Glutamatergic neuron (in vitro differentiated cells): Measurements from ENCODE around the gene WDR45B. TPM values are rescaled to one million over a fixed set of nuclear protein-coding genes. Genes with fewer than 3 reads are reported as not detected.

Experiments
- DNase-seq: peaks from one replicate; pipeline ENCODE4 v3.0.0; 2022
- H3K27ac Mint-ChIP-seq: one replicate; pipeline ENCODE4 v1.8.0; 2020; ENCODE audit warnings: mild to moderate bottlenecking, mixed read lengths, inconsistent platforms; ENCODE audit not compliant: unreplicated experiment
- H3K27me3 Mint-ChIP-seq: one replicate; pipeline ENCODE4 v1.8.0; 2020; ENCODE audit warnings: mild to moderate bottlenecking, moderate library complexity, mixed read lengths, inconsistent platforms; ENCODE audit not compliant: unreplicated experiment
- H3K36me3 Mint-ChIP-seq: one replicate; pipeline ENCODE4 v1.8.0; 2020; ENCODE audit warnings: mild to moderate bottlenecking, mixed read lengths, inconsistent platforms; ENCODE audit not compliant: unreplicated experiment
- H3K4me1 Mint-ChIP-seq: one replicate; pipeline ENCODE4 v1.8.0; 2020; ENCODE audit warnings: mild to moderate bottlenecking, low read depth, mixed read lengths, inconsistent platforms; ENCODE audit not compliant: unreplicated experiment
- H3K4me3 Mint-ChIP-seq: one replicate; pipeline ENCODE4 v1.8.0; 2020; ENCODE audit warnings: mild to moderate bottlenecking, mixed read lengths, inconsistent platforms; ENCODE audit not compliant: unreplicated experiment
- H3K9me3 Mint-ChIP-seq: one replicate; pipeline ENCODE4 v1.8.0; 2020; ENCODE audit warnings: mild to moderate bottlenecking, moderate library complexity, mixed read lengths, inconsistent platforms; ENCODE audit not compliant: unreplicated experiment
- CTCF ChIP-seq: fragments of 200-600 bp; sonication (generic); IDR thresholded peaks from one replicate; pipeline ENCODE4 v1.5.0; 2021; ENCODE audit not compliant: partially characterized antibody, unreplicated experiment
- total RNA-seq: library from RNA; stranded (reverse); fragmentation: NEBNext Ultra II Directional; extraction: Animal tissue kit (Norgen Biotek cat#: 25700); gene quantifications from one replicate; pipeline ENCODE4 v1.2.1, GENCODE V29; 2021; ENCODE audit not compliant: unreplicated experiment

WDR45B gene
- total RNA-seq, 1 donor from 2014 or later: 60.4 TPM

GRCh38 chr17:82631544-82631943 lies 16.7 kb downstream of the WDR45B start:
- H3K4me1 Mint-ChIP-seq: peaks cover 7% of the 10 kb centered on the region
- peaks cover 7% of the 10 kb centered on the region for H3K27me3 Mint-ChIP-seq
- no peak for TF ChIP-seq CTCF
- DNase-seq: no peak
- H3K36me3 Mint-ChIP-seq: peaks cover 2% of the 10 kb centered on the region
- no peak overlapping the region for H3K4me3 Mint-ChIP-seq
- no peak overlapping the region for H3K27ac Mint-ChIP-seq
- H3K9me3 Mint-ChIP-seq: peaks cover 4% of the 10 kb centered on the region

GRCh38 chr17:82630212-82630611 lies 18.0 kb downstream of the WDR45B start:
- Mint-ChIP-seq H3K27me3 (peaks cover 6% of the 10 kb centered on the region), H3K4me1 (peaks cover 7% of the 10 kb centered on the region), H3K4me3 (no peak overlapping the region), H3K36me3 (no peaks in the 10 kb centered on the region), H3K9me3 (peaks cover 4% of the 10 kb centered on the region), H3K27ac (peak overlapping the region; percentile 62)
- no peak for DNase-seq
- TF ChIP-seq CTCF: no peak

- no peak for TF ChIP-seq CTCF
- peaks cover 6% of the 10 kb centered on the region for H3K27me3 Mint-ChIP-seq
- H3K27ac Mint-ChIP-seq: peak overlapping the region; percentile 52
- H3K9me3 Mint-ChIP-seq: peaks cover 5% of the 10 kb centered on the region
- H3K4me3 Mint-ChIP-seq: no peak overlapping the region
- no peaks in the 10 kb centered on the region for H3K36me3 Mint-ChIP-seq
- no peak for DNase-seq
- peaks cover 7% of the 10 kb centered on the region for H3K4me1 Mint-ChIP-seq
Measured at GRCh38 chr17:82629748-82630147, 18.5 kb downstream of the WDR45B start.

GRCh38 chr17:82627405-82627804 lies 20.8 kb downstream of the WDR45B start:
- peaks cover 8% of the 10 kb centered on the region for H3K27me3 Mint-ChIP-seq
- H3K9me3 Mint-ChIP-seq: peaks cover 9% of the 10 kb centered on the region
- no peak for TF ChIP-seq CTCF
- H3K27ac Mint-ChIP-seq: no peak overlapping the region
- H3K4me3 Mint-ChIP-seq: no peak overlapping the region
- no peak for DNase-seq
- H3K4me1 Mint-ChIP-seq: peaks cover 7% of the 10 kb centered on the region
- peaks cover 5% of the 10 kb centered on the region for H3K36me3 Mint-ChIP-seq

GRCh38 chr17:82623707-82624106 lies 24.5 kb downstream of the WDR45B start:
- Mint-ChIP-seq H3K4me3 (no peak overlapping the region), H3K36me3 (peaks cover 5% of the 10 kb centered on the region)

More at GRCh38 chr17:82623707-82624106, 24.5 kb downstream of the WDR45B start:
- Mint-ChIP-seq H3K9me3 (peaks cover 5% of the 10 kb centered on the region), H3K27ac (no peak overlapping the region), H3K4me1 (no peaks in the 10 kb centered on the region), H3K27me3 (peaks cover 2% of the 10 kb centered on the region)
- DNase-seq: no peak
- no peak for TF ChIP-seq CTCF
